ENCODE data around the gene FBF1. TPM values are rescaled to one million over a fixed set of nuclear protein-coding genes. Genes with fewer than 3 reads are reported as not detected.
"Not testable (repeated sequence)": the region's sequence is repeated elsewhere in the genome, so short reads cannot be mapped to it uniquely, and the experiment has no call there.

FBF1 gene
- total RNA-seq, 1 donor from 2014 or later = 6.7 TPM

- no peak for TF ChIP-seq CTCF (IDR thresholded peaks at IDR 0.05)
- Mint-ChIP-seq H3K27me3 (ENCODE audit: low read depth) (no peaks in the 10 kb centered on the region), H3K36me3 (ENCODE audit: low read depth) (peaks cover 5% of the 10 kb centered on the region), H3K9me3 (ENCODE audit: low read depth) (no peaks in the 10 kb centered on the region), H3K4me1 (ENCODE audit: low read depth) (peaks cover 8% of the 10 kb centered on the region), H3K4me3 (ENCODE audit: unreplicated experiment) (no peak overlapping the region), H3K27ac (ENCODE audit: unreplicated experiment) (no peak overlapping the region)
- DNase-seq (ENCODE audit: low spot score) = no peak
Measured at GRCh38 chr17:75889454-75889853, 51.4 kb downstream of the FBF1 start.

GRCh38 chr17:75888484-75888883 is 52.4 kb downstream of the FBF1 start:
- Mint-ChIP-seq H3K36me3 (ENCODE audit: low read depth) (peaks cover 5% of the 10 kb centered on the region), H3K4me3 (ENCODE audit: unreplicated experiment) (no peak overlapping the region), H3K9me3 (ENCODE audit: low read depth) (no peaks in the 10 kb centered on the region), H3K27ac (ENCODE audit: unreplicated experiment) (no peak overlapping the region), H3K27me3 (ENCODE audit: low read depth) (no peaks in the 10 kb centered on the region), H3K4me1 (ENCODE audit: low read depth) (no peaks in the 10 kb centered on the region)
- no peak for TF ChIP-seq CTCF (IDR thresholded peaks at IDR 0.05)
- DNase-seq (ENCODE audit: low spot score) = no peak

GRCh38 chr17:75885860-75886259 is 55.0 kb downstream of the FBF1 start:
- DNase-seq (ENCODE audit: low spot score); H3K4me3 Mint-ChIP-seq (ENCODE audit: unreplicated experiment); H3K27ac Mint-ChIP-seq (ENCODE audit: unreplicated experiment); H3K36me3 Mint-ChIP-seq (ENCODE audit: low read depth); H3K9me3 Mint-ChIP-seq (ENCODE audit: low read depth); H3K27me3 Mint-ChIP-seq (ENCODE audit: low read depth); H3K4me1 Mint-ChIP-seq (ENCODE audit: low read depth): not testable (repeated sequence)

- Mint-ChIP-seq H3K27ac (ENCODE audit: unreplicated experiment) (no peak overlapping the region), H3K36me3 (ENCODE audit: low read depth) (peaks cover 4% of the 10 kb centered on the region), H3K9me3 (ENCODE audit: low read depth) (no peaks in the 10 kb centered on the region), H3K4me1 (ENCODE audit: low read depth) (no peaks in the 10 kb centered on the region), H3K27me3 (ENCODE audit: low read depth) (no peaks in the 10 kb centered on the region), H3K4me3 (ENCODE audit: unreplicated experiment) (no peak overlapping the region)
- no peak for DNase-seq (ENCODE audit: low spot score)
- no peak for TF ChIP-seq CTCF (IDR thresholded peaks at IDR 0.05)
Measured at GRCh38 chr17:75885431-75885830, 55.4 kb downstream of the FBF1 start.

GRCh38 chr17:75881678-75882454 is 59.0 kb downstream of the FBF1 start:
- H3K9me3 Mint-ChIP-seq (ENCODE audit: low read depth) = no peaks in the 10 kb centered on the region
- no peak for DNase-seq (ENCODE audit: low spot score)
- no peaks in the 10 kb centered on the region for H3K36me3 Mint-ChIP-seq (ENCODE audit: low read depth)
- H3K4me3 Mint-ChIP-seq (ENCODE audit: unreplicated experiment) = no peak overlapping the region
- H3K27me3 Mint-ChIP-seq (ENCODE audit: low read depth) = no peaks in the 10 kb centered on the region
- peaks cover 11% of the 10 kb centered on the region for H3K4me1 Mint-ChIP-seq (ENCODE audit: low read depth)
- H3K27ac Mint-ChIP-seq (ENCODE audit: unreplicated experiment) = no peak overlapping the region
- no peak for TF ChIP-seq CTCF (IDR thresholded peaks at IDR 0.05)

- H3K4me3 Mint-ChIP-seq (ENCODE audit: unreplicated experiment) = no peak overlapping the region
- no peak for DNase-seq (ENCODE audit: low spot score)
- H3K9me3 Mint-ChIP-seq (ENCODE audit: low read depth) = no peaks in the 10 kb centered on the region
- H3K27ac Mint-ChIP-seq (ENCODE audit: unreplicated experiment) = no peak overlapping the region
- no peaks in the 10 kb centered on the region for H3K27me3 Mint-ChIP-seq (ENCODE audit: low read depth)
- TF ChIP-seq CTCF (IDR thresholded peaks at IDR 0.05) = no peak
- H3K4me1 Mint-ChIP-seq (ENCODE audit: low read depth) = peaks cover 27% of the 10 kb centered on the region
- no peaks in the 10 kb centered on the region for H3K36me3 Mint-ChIP-seq (ENCODE audit: low read depth)
Measured at GRCh38 chr17:75880266-75880665, 60.6 kb downstream of the FBF1 start.

Data from chondrocyte (in vitro differentiated cells).